Small intestine (tissue), 7 donors: ENCODE results near the gene OPCML. TPM values are rescaled to one million over a fixed set of nuclear protein-coding genes. Genes with fewer than 3 reads are reported as not detected.

Experiments used
- DNase-seq, 2 donors: peaks; one replicate each; pipeline versions ENCODE4 v3.0.0 to v3.0.0-alpha.2; 2013
- FAIRE-seq: peaks from 2 replicates; lab custom pipeline; 2012; peaks lifted over from hg19 to GRCh38; lab: Jason Lieb, UNC
- H3K27ac ChIP-seq, 3 donors: one replicate each; pipeline ENCODE4 v1.5.1; 2013; ENCODE audit warnings: low read length in 2 of 3, mild to moderate bottlenecking in 2 of 3, control low read depth in 1 of 3, inconsistent platforms in 1 of 3, low read depth in 1 of 3, moderate library complexity in 1 of 3
- H3K27me3 ChIP-seq, 3 donors: one replicate each; pipeline ENCODE4 v1.6.1; 2013; ENCODE audit warnings: low read length in 3 of 3, inconsistent platforms in 1 of 3; ENCODE audit not compliant: control insufficient read depth in 3 of 3, insufficient read depth in 3 of 3
- H3K36me3 ChIP-seq, 3 donors: one replicate each; pipeline ENCODE4 v1.6.1; 2013; ENCODE audit warnings: low read length in 3 of 3, inconsistent platforms in 1 of 3, low read depth in 1 of 3, mild to moderate bottlenecking in 1 of 3, moderate library complexity in 1 of 3; ENCODE audit not compliant: control insufficient read depth in 3 of 3, insufficient read depth in 2 of 3
- H3K4me1 ChIP-seq, 3 donors: one replicate each; pipeline ENCODE4 v1.6.1; 2013; ENCODE audit warnings: low read length in 2 of 3, inconsistent platforms in 1 of 3, low read depth in 1 of 3, mild to moderate bottlenecking in 1 of 3, moderate library complexity in 1 of 3; ENCODE audit not compliant: control insufficient read depth in 3 of 3, insufficient read depth in 2 of 3
- H3K4me3 ChIP-seq, 3 donors: one replicate each; pipeline ENCODE4 v1.5.1; 2013; ENCODE audit warnings: low read length in 3 of 3, control low read depth in 1 of 3, inconsistent platforms in 1 of 3, low read depth in 1 of 3, mild to moderate bottlenecking in 1 of 3, moderate library complexity in 1 of 3
- H3K9me3 ChIP-seq, 2 donors: one replicate each; pipeline ENCODE4 v1.6.1; 2013; ENCODE audit warnings: low read depth in 1 of 2, low read length in 1 of 2; ENCODE audit not compliant: control insufficient read depth in 2 of 2, insufficient read depth in 1 of 2
- WGBS, 3 donors: extraction: QIAGEN DNeasy Blood & Tissue Kit; methylation state at CpG; one replicate each; pipeline ENCODE4 v1.1.7; 2013; 5-methylcytosine and 5-hydroxymethylcytosine counted together
- polyA plus RNA-seq, 4 donors: library from polyadenylated mRNA; stranded (reverse) in 3 of 4; unstranded in 1 of 4; fragments of 200-250 nt in 3 of 4; fragments of 120-200 nt in 1 of 4; gene quantifications; one replicate each; pipeline versions ENCODE4 v1.2.1 to v1.2.3, GENCODE V29; 2013
- donor health status: healthy with polysubstance abuse.
- donor health status: control.
- donor health status: control.
- donor health status: Bipolar disorder and iron deficiency.
- donor health status: healthy.

Gene OPCML
- polyA plus RNA-seq, 4 donors, result 0.16 to 2.0 TPM; not detected in 2

- peaks cover 0 to 3% (median 0%) of the 10 kb centered on the region in 3 donors for H3K27me3 ChIP-seq
- DNase-seq, result no peak
- no peaks in the 10 kb centered on the region for H3K36me3 ChIP-seq
- H3K4me1 ChIP-seq, result no peaks in the 10 kb centered on the region
- no peak overlapping the region for H3K4me3 ChIP-seq
- WGBS, 3 donors, result 87 to 91% (median 90%) methylated on average over 7 of the region's 7 CpGs
- no peak for FAIRE-seq
- no peaks in the 10 kb centered on the region for H3K9me3 ChIP-seq
- H3K27ac ChIP-seq, result no peak overlapping the region
These were observed 679.9 kb downstream of the OPCML start for GRCh38 chr11:132852361-132852760.

- Histone ChIP-seq H3K4me1 (no peaks in the 10 kb centered on the region), H3K9me3 (no peaks in the 10 kb centered on the region), H3K36me3 (no peaks in the 10 kb centered on the region), H3K4me3 (no peak overlapping the region), H3K27ac (no peak overlapping the region), H3K27me3 (no peaks in the 10 kb centered on the region)
- DNase-seq (no peak), FAIRE-seq (no peak)
- 56 to 85% (median 81%) methylated on average over 2 of the region's 2 CpGs for WGBS, 3 donors
These were observed 681.1 kb downstream of the OPCML start for GRCh38 chr11:132851247-132851646.

- Histone ChIP-seq H3K27me3 (no peaks in the 10 kb centered on the region), H3K9me3 (no peaks in the 10 kb centered on the region), H3K4me1 (no peaks in the 10 kb centered on the region), H3K4me3 (no peak overlapping the region), H3K36me3 (no peaks in the 10 kb centered on the region), H3K27ac (no peak overlapping the region)
- DNase-seq (no peak), FAIRE-seq (no peak)
- 76 to 89% (median 85%) methylated on average over 3 of the region's 3 CpGs for WGBS, 3 donors
These were observed 682.0 kb downstream of the OPCML start for GRCh38 chr11:132850266-132850665.

GRCh38 chr11:132848336-132848735 lies 684.0 kb downstream of the OPCML start:
- no peaks in the 10 kb centered on the region for H3K4me1 ChIP-seq
- 59 to 82% (median 61%) methylated on average over 2 of the region's 2 CpGs for WGBS, 3 donors
- H3K4me3 ChIP-seq, result no peak overlapping the region
- no peaks in the 10 kb centered on the region for H3K36me3 ChIP-seq
- H3K27ac ChIP-seq, result no peak overlapping the region
- FAIRE-seq (no peak), DNase-seq (no peak)
- H3K9me3 ChIP-seq, result no peaks in the 10 kb centered on the region
- H3K27me3 ChIP-seq, result no peaks in the 10 kb centered on the region

GRCh38 chr11:132846075-132846474 lies 686.2 kb downstream of the OPCML start:
- no peaks in the 10 kb centered on the region for H3K9me3 ChIP-seq
- WGBS, 3 donors, result 67 to 77% (median 72%) methylated on average over 4 of the region's 4 CpGs
- DNase-seq (no peak), FAIRE-seq (no peak)
- no peak overlapping the region for H3K27ac ChIP-seq
- H3K36me3 ChIP-seq, result no peaks in the 10 kb centered on the region
- no peaks in the 10 kb centered on the region for H3K4me1 ChIP-seq
- no peak overlapping the region for H3K4me3 ChIP-seq
- H3K27me3 ChIP-seq, result no peaks in the 10 kb centered on the region

- FAIRE-seq, result no peak
- H3K4me1 ChIP-seq, result no peaks in the 10 kb centered on the region
These were observed 687.2 kb downstream of the OPCML start for GRCh38 chr11:132844956-132845696.

GRCh38 chr11:132840660-132841059 lies 691.6 kb downstream of the OPCML start:
- no peak overlapping the region for H3K27ac ChIP-seq
- 71 to 81% (median 78%) methylated on average over 12 of the region's 12 CpGs for WGBS, 3 donors
- H3K4me1 ChIP-seq, result no peaks in the 10 kb centered on the region
- no peaks in the 10 kb centered on the region for H3K27me3 ChIP-seq
- H3K4me3 ChIP-seq, result no peak overlapping the region
- no peak for DNase-seq
- H3K9me3 ChIP-seq, result no peaks in the 10 kb centered on the region
- no peak for FAIRE-seq
- H3K36me3 ChIP-seq, result no peaks in the 10 kb centered on the region

More at GRCh38 chr11:132844956-132845696, 687.2 kb downstream of the OPCML start:
- no peak overlapping the region for H3K4me3 ChIP-seq
- no peaks in the 10 kb centered on the region for H3K27me3 ChIP-seq
- H3K36me3 ChIP-seq, result no peaks in the 10 kb centered on the region
- 58 to 72% (median 62%) methylated on average over 5 of the region's 5 CpGs for WGBS, 3 donors
- H3K27ac ChIP-seq, result no peak overlapping the region
- no peak for DNase-seq
- no peaks in the 10 kb centered on the region for H3K9me3 ChIP-seq

GRCh38 chr11:132840191-132840590 lies 692.1 kb downstream of the OPCML start:
- H3K27ac ChIP-seq, result no peak overlapping the region
- DNase-seq (no peak), FAIRE-seq (no peak)
- H3K27me3 ChIP-seq, result no peaks in the 10 kb centered on the region
- no peaks in the 10 kb centered on the region for H3K9me3 ChIP-seq
- H3K4me3 ChIP-seq, result no peak overlapping the region
- no peaks in the 10 kb centered on the region for H3K4me1 ChIP-seq
- WGBS, 3 donors, result 57 to 65% (median 62%) methylated on average over 5 of the region's 5 CpGs
- H3K36me3 ChIP-seq, result no peaks in the 10 kb centered on the region
